Loucy (cell line): ENCODE results near the gene GIMAP8.

Source experiments
- CTCF ChIP-seq: fragments of 200-600 bp; sonication (generic); conservative IDR thresholded peaks from 2 replicates; pipeline ENCODE4 v1.5.1; 2014; ENCODE audit warnings: mild to moderate bottlenecking, antibody characterized with exemption, low read length
- EZH2phosphoT487 ChIP-seq: fragments of 200-600 bp; IDR thresholded peaks from 2 replicates; pipeline ENCODE4 v1.6.1; 2018; ENCODE audit warnings: antibody characterized with exemption, mild to moderate bottlenecking, moderate library complexity, borderline replicate concordance

DNA sequence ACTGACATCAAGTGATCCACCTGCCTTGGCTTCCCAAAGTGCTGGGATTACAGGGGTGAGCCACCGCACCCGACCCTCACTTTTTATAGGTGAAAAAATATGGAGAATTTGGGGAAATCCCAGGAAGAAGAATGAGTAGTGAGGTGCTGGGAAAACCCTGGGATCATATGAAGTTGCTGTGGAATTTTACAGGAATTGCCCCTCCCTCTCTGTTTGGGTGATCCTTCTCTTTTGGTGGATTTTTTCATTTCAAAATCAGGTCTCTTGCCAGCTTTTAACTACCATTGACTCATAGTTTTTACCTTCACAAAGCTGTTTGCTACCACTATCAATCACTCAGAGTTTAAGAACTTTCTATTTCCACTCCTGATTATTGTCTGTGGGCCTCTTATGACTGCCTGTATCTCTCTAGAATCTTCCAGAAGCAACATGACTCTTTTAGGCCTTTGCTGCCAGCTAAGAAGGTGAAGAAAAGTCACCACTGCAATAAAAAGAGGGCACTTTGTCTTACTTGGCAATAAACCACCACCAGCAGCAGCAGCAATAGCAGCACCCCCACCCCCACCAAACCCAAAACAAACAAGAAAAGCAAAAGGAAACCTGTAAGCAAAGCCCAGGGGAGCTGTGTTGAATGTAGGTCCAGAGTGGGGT lies 4.0 kb upstream of the GIMAP8 start:
- no peak for TF ChIP-seq CTCF
- no peak for TF ChIP-seq EZH2phosphoT487
